Caco-2 (cell line): ENCODE results near the gene CACNA1C. TPM values are rescaled to one million over a fixed set of nuclear protein-coding genes. Genes with fewer than 3 reads are reported as not detected.

ENCODE experiments used
- BruUV-seq: library from RNA; stranded (reverse); fragments of 400-500 nt; replicated peaks from 2 replicates; lab custom pipeline; 2021; lab: Mats Ljungman, UMichigan
- CTCF ChIA-PET: fragments of 300-600 bp; sonication (Branson Sonifier 250); formaldehyde crosslinking; loops from one replicate; lab custom pipeline; 2022; ENCODE audit warnings: antibody characterized with exemption; lab: Charles Lee
- POLR2A ChIA-PET: fragments of 300-600 bp; sonication (Branson Sonifier 250); formaldehyde crosslinking; loops from one replicate; lab custom pipeline; 2022; ENCODE audit warnings: antibody characterized with exemption; lab: Charles Lee
- DNase-seq, 2 experiments: peaks; one replicate each; pipeline versions ENCODE4 v3.0.0 to v3.0.0-alpha.2; 2020 to 2022
- H3K27me3 ChIP-seq: replicated peaks from 2 replicates; pipeline ENCODE4 v1.6.0; 2011; ENCODE audit warnings: low read length; ENCODE audit not compliant: control insufficient read depth, insufficient read depth
- H3K36me3 ChIP-seq: 2 replicates; pipeline ENCODE4 v1.5.1; 2011; ENCODE audit warnings: low read length; ENCODE audit not compliant: control insufficient read depth, insufficient read depth
- H3K4me1 ChIP-seq: fragments of 250-450 bp; sonication (Bioruptor Pico); 2 replicates; pipeline ENCODE4 v1.5.1; 2020; ENCODE audit warnings: mild to moderate bottlenecking
- H3K4me3 ChIP-seq: 2 replicates; pipeline ENCODE4 v1.5.1; 2011; ENCODE audit warnings: low read depth, mild to moderate bottlenecking, control low read depth, low read length
- H3K9me3 ChIP-seq: fragments of 250-450 bp; sonication (Bioruptor Pico); 2 replicates; pipeline ENCODE4 v1.5.1; 2020; ENCODE audit warnings: mild to moderate bottlenecking, moderate library complexity
- H3K27ac Mint-ChIP-seq: one replicate; pipeline ENCODE4 v1.8.0; 2022; ENCODE audit warnings: mixed read lengths; ENCODE audit not compliant: unreplicated experiment
- H3K27me3 Mint-ChIP-seq: one replicate; pipeline ENCODE4 v1.8.0; 2022; ENCODE audit warnings: mixed read lengths; ENCODE audit not compliant: insufficient read depth, unreplicated experiment
- H3K36me3 Mint-ChIP-seq: one replicate; pipeline ENCODE4 v1.8.0; 2022; ENCODE audit warnings: mild to moderate bottlenecking, mixed read lengths; ENCODE audit not compliant: insufficient read depth, unreplicated experiment
- H3K4me1 Mint-ChIP-seq: one replicate; pipeline ENCODE4 v1.8.0; 2022; ENCODE audit warnings: low read depth, mixed read lengths; ENCODE audit not compliant: unreplicated experiment
- H3K4me3 Mint-ChIP-seq: one replicate; pipeline ENCODE4 v1.8.0; 2022; ENCODE audit warnings: mild to moderate bottlenecking, moderate library complexity, mixed read lengths; ENCODE audit not compliant: unreplicated experiment
- H3K9me3 Mint-ChIP-seq: one replicate; pipeline ENCODE4 v1.8.0; 2022; ENCODE audit warnings: mixed read lengths; ENCODE audit not compliant: unreplicated experiment
- CTCF ChIP-seq, 2 experiments: fragments of 200-600 bp in 1 of 2; IDR thresholded peaks; 1 replicate in 1 of 2; 2 replicates in 1 of 2; pipeline versions ENCODE4 v1.5.1 to v1.8.0; 2011 to 2022; ENCODE audit warnings: antibody characterized with exemption in 1 of 2, control low read depth in 1 of 2, inconsistent platforms in 1 of 2, low read depth in 1 of 2, low read length in 1 of 2, mild to moderate bottlenecking in 1 of 2, moderate library complexity in 1 of 2; ENCODE audit not compliant: insufficient read depth in 1 of 2, severe bottlenecking in 1 of 2, unreplicated experiment in 1 of 2
- intact Hi-C: fragments of 100-400 bp; cut with micrococcal nuclease; formaldehyde crosslinking; loops from one replicate; pipeline ENCODE4 v1.10.0; 2022; ENCODE audit not compliant: unreplicated experiment
- total RNA-seq: library from RNA; stranded (reverse); gene quantifications from 2 replicates; pipeline ENCODE4 v1.2.3, GENCODE V29; 2022

CACNA1C gene
- total RNA-seq, 1 experiment from 2014 or later: not detected

GRCh38 chr12:2318286-2318685 lies 265.5 kb downstream of the CACNA1C start:
- H3K27me3 ChIP-seq: peaks cover 1% of the 10 kb centered on the region
- BruUV-seq: no TSS peak
- Mint-ChIP-seq H3K27ac (no peak overlapping the region), H3K4me3 (no peak overlapping the region), H3K36me3 (no peaks in the 10 kb centered on the region), H3K9me3 (no peaks in the 10 kb centered on the region), H3K27me3 (peaks cover 22% of the 10 kb centered on the region), H3K4me1 (no peaks in the 10 kb centered on the region)
- ChIA-PET POLR2A (no interaction called here), CTCF (no interaction called here)
- no peak overlapping the region for H3K4me3 ChIP-seq
- H3K4me1 ChIP-seq: peaks cover 11% of the 10 kb centered on the region; the same call in 1 of the 2 replicates
- H3K36me3 ChIP-seq: no peaks in the 10 kb centered on the region
- H3K9me3 ChIP-seq: no peaks in the 10 kb centered on the region
- intact Hi-C loops: no loop called here
- no peak for TF ChIP-seq CTCF (IDR thresholded peaks at IDR 0.05; ENCODE audit: insufficient read depth in 1 of 2, low read depth in 1 of 2, low read length in 1 of 2, severe bottlenecking in 1 of 2, unreplicated experiment in 1 of 2)
- no peak for DNase-seq

- POLR2A ChIA-PET: no interaction called here
- no peak overlapping the region for H3K27ac Mint-ChIP-seq
- intact Hi-C loops: no loop called here
These were observed 266.3 kb downstream of the CACNA1C start for GRCh38 chr12:2319136-2319535.

GRCh38 chr12:2319737-2320506 lies 267.1 kb downstream of the CACNA1C start:
- intact Hi-C loops: no loop called here
- DNase-seq: no peak
- Histone ChIP-seq H3K9me3 (no peaks in the 10 kb centered on the region), H3K27me3 (peaks cover 1% of the 10 kb centered on the region), H3K36me3 (no peaks in the 10 kb centered on the region), H3K4me3 (no peak overlapping the region), H3K4me1 (peaks cover 11% of the 10 kb centered on the region; the same call in 1 of the 2 replicates)
- Mint-ChIP-seq H3K27me3 (peaks cover 22% of the 10 kb centered on the region), H3K27ac (no peak overlapping the region), H3K4me1 (no peaks in the 10 kb centered on the region), H3K4me3 (no peak overlapping the region), H3K36me3 (no peaks in the 10 kb centered on the region), H3K9me3 (no peaks in the 10 kb centered on the region)
- TF ChIP-seq CTCF (IDR thresholded peaks at IDR 0.05; ENCODE audit: insufficient read depth in 1 of 2, low read depth in 1 of 2, low read length in 1 of 2, severe bottlenecking in 1 of 2, unreplicated experiment in 1 of 2): no peak
- POLR2A ChIA-PET: no interaction called here
- CTCF ChIA-PET: no interaction called here
- BruUV-seq: no TSS peak

More at GRCh38 chr12:2319136-2319535, 266.3 kb downstream of the CACNA1C start:
- H3K36me3 Mint-ChIP-seq: no peaks in the 10 kb centered on the region
- no peak for TF ChIP-seq CTCF (IDR thresholded peaks at IDR 0.05; ENCODE audit: insufficient read depth in 1 of 2, low read depth in 1 of 2, low read length in 1 of 2, severe bottlenecking in 1 of 2, unreplicated experiment in 1 of 2)
- Histone ChIP-seq H3K9me3 (no peaks in the 10 kb centered on the region), H3K36me3 (no peaks in the 10 kb centered on the region), H3K4me3 (no peak overlapping the region), H3K27me3 (peaks cover 1% of the 10 kb centered on the region), H3K4me1 (peaks cover 11% of the 10 kb centered on the region; the same call in 1 of the 2 replicates)
- no peaks in the 10 kb centered on the region for H3K9me3 Mint-ChIP-seq
- no peak overlapping the region for H3K4me3 Mint-ChIP-seq
- no peaks in the 10 kb centered on the region for H3K4me1 Mint-ChIP-seq
- CTCF ChIA-PET: no interaction called here
- peaks cover 22% of the 10 kb centered on the region for H3K27me3 Mint-ChIP-seq
- BruUV-seq: no TSS peak
- no peak for DNase-seq
